ENCODE measurements around the gene ROBO2. TPM values are rescaled to one million over a fixed set of nuclear protein-coding genes. Genes with fewer than 3 reads are reported as not detected.

ROBO2 gene
- total and polyA plus RNA-seq, 10 of the 15 experiments (the other 5 are each of a cell fraction or from before 2014, with no cell fraction given): 0.22 to 2.5 (median 0.81) TPM

DNA sequence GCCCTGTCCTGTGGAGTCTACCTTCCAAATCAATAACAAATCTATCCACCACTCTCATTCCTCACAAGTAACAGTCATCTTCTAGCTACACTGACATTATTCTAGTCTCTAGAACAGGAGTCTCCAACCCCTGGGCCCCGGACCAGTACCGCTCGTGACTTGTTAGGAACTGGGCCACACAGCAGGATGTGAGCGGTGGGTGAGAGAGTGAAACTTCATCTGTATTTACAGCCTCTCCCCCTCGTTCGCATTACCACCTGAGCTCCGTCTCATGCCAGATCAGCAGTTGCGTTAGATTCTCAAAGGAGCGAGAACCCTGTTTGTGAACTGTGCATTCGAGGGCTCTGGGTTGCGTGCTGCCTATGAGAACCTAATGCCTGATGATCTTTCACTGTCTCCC, 31.9 kb downstream of the ROBO2 start:
- Histone ChIP-seq H3K4me2 (ENCODE audit: control insufficient read depth, insufficient read depth) (no peak overlapping the region), H3K36me3 (ENCODE audit: control insufficient read depth in 2 of 2, insufficient read depth in 2 of 2, low read length in 1 of 2) (no peaks in the 10 kb centered on the region), H3K9me3 (replicated peaks; ENCODE audit: control insufficient read depth, insufficient read depth, low read length) (no peaks in the 10 kb centered on the region; the same call in 2 of the 3 replicates), H2AFZ (ENCODE audit: control insufficient read depth, low read depth, low read length) (no peak overlapping the region), H3K27ac (ENCODE audit: control insufficient read depth, insufficient read depth) (no peak overlapping the region), H3K4me1 (ENCODE audit: control insufficient read depth, insufficient read depth, low read length) (no peaks in the 10 kb centered on the region), H3K9ac (ENCODE audit: control insufficient read depth, insufficient read depth, low read length) (no peak overlapping the region), H3K79me2 (ENCODE audit: control insufficient read depth, insufficient read depth, low read length) (no peaks in the 10 kb centered on the region), H3K27me3 (replicated peaks in 1 of 2; ENCODE audit: control insufficient read depth in 2 of 2, insufficient read depth in 2 of 2, low read length in 1 of 2) (no peaks in the 10 kb centered on the region), H3K4me3 (no peak overlapping the region), H4K20me1 (ENCODE audit: control insufficient read depth, insufficient read depth) (no peaks in the 10 kb centered on the region)
- DNase-seq (ENCODE audit: low read depth, low spot score) (no peak), FAIRE-seq (no peak), ATAC-seq (no peak)
- intact Hi-C loops (cut with micrococcal nuclease; ENCODE audit: unreplicated experiment): no loop called here
- TF ChIP-seq ZNF274 (IDR thresholded peaks at IDR 0.05; ENCODE audit: insufficient read depth, insufficient read length): no peak
- TF ChIP-seq MTA2 (IDR thresholded peaks at IDR 0.05; ENCODE audit: low read depth): no peak
- no peak for TF ChIP-seq LARP7 (IDR thresholded peaks at IDR 0.05)
- TF ChIP-seq FOXK2 (IDR thresholded peaks at IDR 0.05): no peak
- TF ChIP-seq SP1 (IDR thresholded peaks at IDR 0.05; ENCODE audit: low read depth, low read length): no peak
- TF ChIP-seq ASH2L (IDR thresholded peaks at IDR 0.05; ENCODE audit: borderline replicate concordance, low read depth): no peak
- no peak for TF ChIP-seq CHD2 (IDR thresholded peaks at IDR 0.05; ENCODE audit: borderline replicate concordance, low read depth, low read length)
- TF ChIP-seq, protein P1, sequence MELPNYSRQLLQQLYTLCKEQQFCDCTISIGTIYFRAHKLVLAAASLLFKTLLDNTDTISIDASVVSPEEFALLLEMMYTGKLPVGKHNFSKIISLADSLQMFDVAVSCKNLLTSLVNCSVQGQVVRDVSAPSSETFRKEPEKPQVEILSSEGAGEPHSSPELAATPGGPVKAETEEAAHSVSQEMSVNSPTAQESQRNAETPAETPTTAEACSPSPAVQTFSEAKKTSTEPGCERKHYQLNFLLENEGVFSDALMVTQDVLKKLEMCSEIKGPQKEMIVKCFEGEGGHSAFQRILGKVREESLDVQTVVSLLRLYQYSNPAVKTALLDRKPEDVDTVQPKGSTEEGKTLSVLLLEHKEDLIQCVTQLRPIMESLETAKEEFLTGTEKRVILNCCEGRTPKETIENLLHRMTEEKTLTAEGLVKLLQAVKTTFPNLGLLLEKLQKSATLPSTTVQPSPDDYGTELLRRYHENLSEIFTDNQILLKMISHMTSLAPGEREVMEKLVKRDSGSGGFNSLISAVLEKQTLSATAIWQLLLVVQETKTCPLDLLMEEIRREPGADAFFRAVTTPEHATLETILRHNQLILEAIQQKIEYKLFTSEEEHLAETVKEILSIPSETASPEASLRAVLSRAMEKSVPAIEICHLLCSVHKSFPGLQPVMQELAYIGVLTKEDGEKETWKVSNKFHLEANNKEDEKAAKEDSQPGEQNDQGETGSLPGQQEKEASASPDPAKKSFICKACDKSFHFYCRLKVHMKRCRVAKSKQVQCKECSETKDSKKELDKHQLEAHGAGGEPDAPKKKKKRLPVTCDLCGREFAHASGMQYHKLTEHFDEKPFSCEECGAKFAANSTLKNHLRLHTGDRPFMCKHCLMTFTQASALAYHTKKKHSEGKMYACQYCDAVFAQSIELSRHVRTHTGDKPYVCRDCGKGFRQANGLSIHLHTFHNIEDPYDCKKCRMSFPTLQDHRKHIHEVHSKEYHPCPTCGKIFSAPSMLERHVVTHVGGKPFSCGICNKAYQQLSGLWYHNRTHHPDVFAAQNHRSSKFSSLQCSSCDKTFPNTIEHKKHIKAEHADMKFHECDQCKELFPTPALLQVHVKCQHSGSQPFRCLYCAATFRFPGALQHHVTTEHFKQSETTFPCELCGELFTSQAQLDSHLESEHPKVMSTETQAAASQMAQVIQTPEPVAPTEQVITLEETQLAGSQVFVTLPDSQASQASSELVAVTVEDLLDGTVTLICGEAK (IDR thresholded peaks at IDR 0.05; ENCODE audit: borderline replicate concordance): no peak
- TF ChIP-seq CHD4 (IDR thresholded peaks at IDR 0.05): no peak
- TF ChIP-seq KAT2A (conservative IDR thresholded peaks at IDR 0.05; ENCODE audit: control insufficient read depth, low read depth, low read length): no peak
- TF ChIP-seq ETV6 (conservative IDR thresholded peaks at IDR 0.05 in 1 of 2, IDR thresholded peaks at IDR 0.05 in 1 of 2; ENCODE audit: borderline replicate concordance in 1 of 2, low read depth in 1 of 2): no peak
- no peak for TF ChIP-seq RB1 (IDR thresholded peaks at IDR 0.05; ENCODE audit: borderline replicate concordance)
- TF ChIP-seq TBL1XR1 (IDR thresholded peaks at IDR 0.05; ENCODE audit: low read depth, low read length): no peak
- TF ChIP-seq ZBED1 (IDR thresholded peaks at IDR 0.05; ENCODE audit: borderline replicate concordance): no peak
- no peak for TF ChIP-seq PAX5 (IDR thresholded peaks at IDR 0.05; ENCODE audit: borderline replicate concordance, low read depth, low read length)
- in situ Hi-C loops (cut with MboI): no loop called here
- ChIA-PET CTCF (no interaction called here), SMC1A (ENCODE audit: uncharacterized antibody, unreplicated experiment) (no interaction called here), RAD21 (ENCODE audit: unreplicated experiment) (interaction anchor here (0.6 kb wide), 1 partner anchor 818 kb away, joined by 3 read pairs; no protein-coding TSS in a partner anchor), POLR2A (no interaction called here)
- BruUV-seq (replicated peaks): no TSS peak
- 29% methylated on average over 11 of the region's 11 CpGs for WGBS (ENCODE audit: insufficient coverage, insufficient replicate concordance, low lambda C conversion rate, missing lambda C conversion rate)

Measured in GM12878 (cell line).